Measurements from ENCODE around the gene GPR148.

- TF ChIP-seq CTCF (conservative IDR thresholded peaks at IDR 0.05; ENCODE audit: low read length): no peak
- TF ChIP-seq EZH2phosphoT487 (IDR thresholded peaks at IDR 0.05; ENCODE audit: borderline replicate concordance): no peak
These were observed 33.4 kb downstream of the GPR148 start for GRCh38 chr2:130762031-130762909.

Data from Loucy (cell line).